MM.1S (cell line): Measurements from ENCODE around the gene SFI1.

ENCODE experiments used
- DNase-seq: peaks from one replicate; pipeline ENCODE4 v3.0.0-alpha.2; 2015
- H2AFZ ChIP-seq: fragments of 300-600 bp; sonication (generic); 2 replicates; pipeline ENCODE4 v1.6.0; 2016; ENCODE audit warnings: antibody characterized with exemption, low read length
- H3F3A ChIP-seq: fragments of 300-600 bp; sonication (generic); 2 replicates; pipeline ENCODE4 v1.6.1; 2016; ENCODE audit warnings: mild to moderate bottlenecking, antibody characterized with exemption, low read length, moderate library complexity, mixed read lengths; ENCODE audit not compliant: insufficient read depth
- H3K27ac ChIP-seq: fragments of 300-600 bp; sonication (generic); 2 replicates; pipeline ENCODE4 v1.5.1; 2016; ENCODE audit warnings: mild to moderate bottlenecking, low read length
- H3K27me3 ChIP-seq: fragments of 300-600 bp; sonication (generic); replicated peaks from 2 replicates; pipeline ENCODE4 v1.6.0; 2016; ENCODE audit warnings: low read length; ENCODE audit not compliant: insufficient read depth
- H3K36me3 ChIP-seq: fragments of 300-600 bp; sonication (generic); replicated peaks from 2 replicates; pipeline ENCODE4 v1.6.1; 2016; ENCODE audit warnings: mild to moderate bottlenecking, low read length, mixed read lengths; ENCODE audit not compliant: insufficient read depth
- H3K4me1 ChIP-seq: fragments of 300-600 bp; sonication (generic); 2 replicates; pipeline ENCODE4 v1.6.1; 2016; ENCODE audit warnings: low read length, mixed read lengths
- H3K4me2 ChIP-seq: fragments of 300-600 bp; sonication (generic); 2 replicates; pipeline ENCODE4 v1.6.0; 2016; ENCODE audit warnings: low read depth, low read length
- H3K4me3 ChIP-seq: fragments of 300-600 bp; sonication (generic); 2 replicates; pipeline ENCODE4 v1.5.1; 2016; ENCODE audit warnings: low read length, mixed read lengths
- H3K79me2 ChIP-seq: fragments of 300-600 bp; sonication (generic); 2 replicates; pipeline ENCODE4 v1.6.1; 2016; ENCODE audit warnings: mixed run types, low read length, mixed read lengths
- H3K9ac ChIP-seq: fragments of 300-600 bp; sonication (generic); 2 replicates; pipeline ENCODE4 v1.6.1; 2016; ENCODE audit warnings: low read length, mixed read lengths
- H3K9me2 ChIP-seq: fragments of 300-600 bp; sonication (generic); replicated peaks from 2 replicates; pipeline ENCODE4 v1.6.1; 2016; ENCODE audit warnings: mild to moderate bottlenecking, low read length, mixed read lengths; ENCODE audit not compliant: insufficient read depth
- H3K9me3 ChIP-seq: fragments of 300-600 bp; sonication (generic); replicated peaks from 2 replicates; pipeline ENCODE4 v1.6.1; 2016; ENCODE audit warnings: mild to moderate bottlenecking, low read length, mixed read lengths; ENCODE audit not compliant: insufficient read depth
- H4K20me1 ChIP-seq: fragments of 300-600 bp; sonication (generic); 2 replicates; pipeline ENCODE4 v1.6.1; 2016; ENCODE audit warnings: mild to moderate bottlenecking, low read length, moderate library complexity, mixed read lengths; ENCODE audit not compliant: insufficient read depth
- EZH2 ChIP-seq: fragments of 300-600 bp; sonication (generic); optimal IDR thresholded peaks from 2 replicates; pipeline ENCODE3; 2017; ENCODE audit warnings: low read depth, mild to moderate bottlenecking, antibody characterized with exemption, low read length, mixed read lengths
- EZH2phosphoT487 ChIP-seq: fragments of 300-600 bp; sonication (generic); IDR thresholded peaks from 2 replicates; pipeline ENCODE4 v1.6.1; 2018; ENCODE audit warnings: antibody characterized with exemption, low read length
- TF ChIP-seq, protein P1 (sequence below): fragments of 300-600 bp; sonication (generic); IDR thresholded peaks from 2 replicates; pipeline ENCODE4 v1.5.1; 2016; ENCODE audit warnings: antibody characterized with exemption, low read length, mixed read lengths

The SFI1 gene

GRCh38 chr22:31561970-31562369 lies 65.6 kb downstream of the SFI1 start:
- Histone ChIP-seq H3K9me2 (no peaks in the 10 kb centered on the region), H3K27me3 (no peaks in the 10 kb centered on the region), H3K9ac (no peak overlapping the region), H3K79me2 (no peaks in the 10 kb centered on the region), H3K9me3 (no peaks in the 10 kb centered on the region), H3K27ac (no peak overlapping the region), H3F3A (no peaks in the 10 kb centered on the region), H4K20me1 (no peaks in the 10 kb centered on the region), H3K4me3 (no peak overlapping the region), H3K4me1 (0 out of 2 replicates have a peak, but pooled peaks cover 5% of the 10 kb centered on the region), H3K36me3 (no peaks in the 10 kb centered on the region), H3K4me2 (no peak overlapping the region), H2AFZ (no peak overlapping the region)
- TF ChIP-seq EZH2phosphoT487, result no peak
- TF ChIP-seq, protein P1, sequence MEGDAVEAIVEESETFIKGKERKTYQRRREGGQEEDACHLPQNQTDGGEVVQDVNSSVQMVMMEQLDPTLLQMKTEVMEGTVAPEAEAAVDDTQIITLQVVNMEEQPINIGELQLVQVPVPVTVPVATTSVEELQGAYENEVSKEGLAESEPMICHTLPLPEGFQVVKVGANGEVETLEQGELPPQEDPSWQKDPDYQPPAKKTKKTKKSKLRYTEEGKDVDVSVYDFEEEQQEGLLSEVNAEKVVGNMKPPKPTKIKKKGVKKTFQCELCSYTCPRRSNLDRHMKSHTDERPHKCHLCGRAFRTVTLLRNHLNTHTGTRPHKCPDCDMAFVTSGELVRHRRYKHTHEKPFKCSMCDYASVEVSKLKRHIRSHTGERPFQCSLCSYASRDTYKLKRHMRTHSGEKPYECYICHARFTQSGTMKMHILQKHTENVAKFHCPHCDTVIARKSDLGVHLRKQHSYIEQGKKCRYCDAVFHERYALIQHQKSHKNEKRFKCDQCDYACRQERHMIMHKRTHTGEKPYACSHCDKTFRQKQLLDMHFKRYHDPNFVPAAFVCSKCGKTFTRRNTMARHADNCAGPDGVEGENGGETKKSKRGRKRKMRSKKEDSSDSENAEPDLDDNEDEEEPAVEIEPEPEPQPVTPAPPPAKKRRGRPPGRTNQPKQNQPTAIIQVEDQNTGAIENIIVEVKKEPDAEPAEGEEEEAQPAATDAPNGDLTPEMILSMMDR, result no peak
- TF ChIP-seq EZH2, result no peak
- no peak for DNase-seq

DNA sequence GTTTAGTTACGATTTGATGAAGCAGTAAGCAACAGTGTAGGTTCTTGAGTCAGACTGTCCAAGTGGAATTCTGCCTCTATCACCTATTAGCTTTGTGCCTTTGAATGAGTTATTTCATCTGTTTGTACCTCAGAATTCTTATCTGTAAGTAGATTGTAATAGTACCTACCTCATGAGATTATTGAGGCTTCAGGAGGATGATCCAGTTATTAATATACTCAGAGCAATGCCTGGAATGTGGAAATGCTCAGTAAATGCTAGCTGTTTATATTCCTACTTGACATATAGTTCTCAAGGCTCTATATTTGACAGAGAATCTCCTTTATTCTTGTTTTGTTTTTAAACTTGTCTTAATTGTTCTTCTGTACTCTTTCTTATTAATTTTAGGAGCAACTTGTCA lies 70.1 kb downstream of the SFI1 start:
- Histone ChIP-seq H3K36me3 (no peaks in the 10 kb centered on the region), H2AFZ (no peak overlapping the region)

GRCh38 chr22:31567196-31567595 lies 70.9 kb downstream of the SFI1 start:
- Histone ChIP-seq H3K9ac (no peak overlapping the region), H3K27ac (no peak overlapping the region), H3K4me2 (no peak overlapping the region), H3K4me1 (no peaks in the 10 kb centered on the region), H3K36me3 (no peaks in the 10 kb centered on the region), H3K27me3 (no peaks in the 10 kb centered on the region), H4K20me1 (no peaks in the 10 kb centered on the region), H3K4me3 (no peak overlapping the region), H3K9me2 (no peaks in the 10 kb centered on the region), H3K9me3 (no peaks in the 10 kb centered on the region), H3F3A (no peaks in the 10 kb centered on the region), H3K79me2 (no peaks in the 10 kb centered on the region), H2AFZ (no peak overlapping the region)
- no peak for TF ChIP-seq EZH2phosphoT487
- TF ChIP-seq EZH2, result no peak
- TF ChIP-seq, protein P1, result no peak
- DNase-seq, result no peak

More for the DNA sequence above, 70.1 kb downstream of the SFI1 start:
- H3K9ac ChIP-seq, result no peak overlapping the region
- no peak overlapping the region for H3K4me2 ChIP-seq
- DNase-seq, result no peak
- no peak overlapping the region for H3K27ac ChIP-seq
- no peaks in the 10 kb centered on the region for H3K9me2 ChIP-seq
- no peak for TF ChIP-seq EZH2
- TF ChIP-seq EZH2phosphoT487, result no peak
- TF ChIP-seq, protein P1, result no peak
- H3K4me3 ChIP-seq, result no peak overlapping the region
- H4K20me1 ChIP-seq, result no peaks in the 10 kb centered on the region
- no peaks in the 10 kb centered on the region for H3K9me3 ChIP-seq
- H3K4me1 ChIP-seq, result no peaks in the 10 kb centered on the region
- H3K27me3 ChIP-seq, result no peaks in the 10 kb centered on the region
- H3F3A ChIP-seq, result no peaks in the 10 kb centered on the region
- no peaks in the 10 kb centered on the region for H3K79me2 ChIP-seq
